Keratinocyte (primary cell): ENCODE results near the gene ZNF768. TPM values are rescaled to one million over a fixed set of nuclear protein-coding genes. Genes with fewer than 3 reads are reported as not detected.

ENCODE experiments used
- DNase-seq: peaks from one replicate; pipeline ENCODE4 v3.0.0-alpha.2; 2011; ENCODE audit warnings: low read depth, missing footprints, low spot score
- FAIRE-seq: peaks from 2 replicates; lab custom pipeline; 2011; peaks lifted over from hg19 to GRCh38; lab: Jason Lieb, UNC
- H2AFZ ChIP-seq: 2 replicates; pipeline ENCODE4 v1.6.0; 2012; ENCODE audit warnings: low read length, control low read depth, inconsistent platforms; ENCODE audit not compliant: control insufficient read depth
- H3K27ac ChIP-seq: 2 replicates; pipeline ENCODE4 v1.5.1; 2011; ENCODE audit warnings: low read length; ENCODE audit not compliant: control insufficient read depth, insufficient read depth
- H3K27me3 ChIP-seq: 3 replicates; pipeline ENCODE4 v1.6.0; 2011; ENCODE audit warnings: low read length; ENCODE audit not compliant: control insufficient read depth, insufficient read depth; ENCODE audit errors: extremely low read depth
- H3K36me3 ChIP-seq, 2 experiments: 2 replicates in 1 of 2; 3 replicates in 1 of 2; pipeline ENCODE4 v1.5.1; 2011; ENCODE audit warnings: low read length in 2 of 2, mild to moderate bottlenecking in 1 of 2; ENCODE audit not compliant: control insufficient read depth in 2 of 2, insufficient read depth in 2 of 2; ENCODE audit errors: extremely low read depth in 1 of 2
- H3K4me1 ChIP-seq: 3 replicates; pipeline ENCODE4 v1.5.1; 2011; ENCODE audit warnings: low read length; ENCODE audit not compliant: control insufficient read depth, insufficient read depth; ENCODE audit errors: extremely low read depth
- H3K4me2 ChIP-seq: 3 replicates; pipeline ENCODE4 v1.6.0; 2011; ENCODE audit warnings: low read depth, low read length; ENCODE audit not compliant: control insufficient read depth, insufficient read depth; ENCODE audit errors: extremely low read depth
- H3K4me3 ChIP-seq, 3 experiments: fragments of 200-600 bp in 1 of 3; sonication (generic) in 1 of 3; 2 replicates in 2 of 3; 3 replicates in 1 of 3; pipeline ENCODE4 v1.5.1; 2011 to 2016; ENCODE audit warnings: low read length in 3 of 3, mild to moderate bottlenecking in 3 of 3, control low read depth in 2 of 3, inconsistent platforms in 1 of 3, low read depth in 1 of 3, mixed read lengths in 1 of 3, mixed run types in 1 of 3, moderate library complexity in 1 of 3; ENCODE audit not compliant: control insufficient read depth in 2 of 3, insufficient read depth in 2 of 3; ENCODE audit errors: extremely low read depth in 1 of 3
- H3K79me2 ChIP-seq: 2 replicates; pipeline ENCODE4 v1.6.0; 2012; ENCODE audit warnings: low read length; ENCODE audit not compliant: control insufficient read depth, insufficient read depth
- H3K9ac ChIP-seq: 3 replicates; pipeline ENCODE4 v1.6.0; 2011; ENCODE audit warnings: low read length; ENCODE audit not compliant: control insufficient read depth, insufficient read depth; ENCODE audit errors: extremely low read depth
- H3K9me1 ChIP-seq: 3 replicates; pipeline ENCODE4 v1.6.0; 2011; ENCODE audit warnings: low read length; ENCODE audit not compliant: control insufficient read depth, insufficient read depth; ENCODE audit errors: extremely low read depth
- H3K9me3 ChIP-seq: 2 replicates; pipeline ENCODE4 v1.5.1; 2012; ENCODE audit warnings: low read depth, low read length; ENCODE audit not compliant: control insufficient read depth
- H4K20me1 ChIP-seq: 3 replicates; pipeline ENCODE4 v1.6.0; 2011; ENCODE audit warnings: low read length; ENCODE audit not compliant: control insufficient read depth, insufficient read depth; ENCODE audit errors: extremely low read depth
- CTCF ChIP-seq, 3 experiments: IDR thresholded peaks in 1 of 3; conservative IDR thresholded peaks in 1 of 3; optimal IDR thresholded peaks in 1 of 3; 2 replicates in 2 of 3; 3 replicates in 1 of 3; pipeline versions ENCODE3 to v1.5.1; 2011; ENCODE audit warnings: low read length in 3 of 3, mild to moderate bottlenecking in 3 of 3, moderate library complexity in 2 of 3, control low read depth in 1 of 3, inconsistent platforms in 1 of 3; ENCODE audit not compliant: insufficient read depth in 2 of 3; ENCODE audit errors: extremely low read depth in 1 of 3
- EZH2 ChIP-seq: IDR thresholded peaks from one replicate; pipeline ENCODE4 v1.6.1; 2012; ENCODE audit warnings: inconsistent platforms, mild to moderate bottlenecking, low read length, moderate library complexity
- dilution Hi-C: fragments of 300-500 bp; cut with MboI; formaldehyde crosslinking; loops from one replicate; pipeline ENCODE4 v1.7.0; 2020; ENCODE audit warnings: low sequenced_read_pairs; ENCODE audit not compliant: extremely low pct_ligation_motif_present
- polyA plus RNA-seq, 5 experiments: library from polyadenylated mRNA; depleted of rRNA in 3 of 5; stranded (reverse) in 3 of 5; stranded (forward) in 1 of 5; unstranded in 1 of 5; fragments of >200 nt; gene quantifications; 1 replicate in 1 of 5; 2 replicates in 3 of 5; 3 replicates in 1 of 5; pipeline versions ENCODE4 v1.2.1 to v1.2.3, GENCODE V29; 2011 to 2012; ENCODE audit warnings: missing spikeins in 2 of 5, low read depth in 1 of 5, low replicate concordance in 1 of 5

ZNF768 gene
- polyA plus RNA-seq, 1 donor (not counting 4 experiments of a cell fraction or from before 2014, with no cell fraction given) = 10.9 TPM

- Histone ChIP-seq H3K4me1 (peaks cover 7% of the 10 kb centered on the region), H3K4me2 (no peak overlapping the region), H3K4me3 (no peak overlapping the region), H3K36me3 (peaks cover 0 to 8% of the 10 kb centered on the region in 2 experiments), H3K9me1 (no peaks in the 10 kb centered on the region), H3K9me3 (no peaks in the 10 kb centered on the region), H2AFZ (no peak overlapping the region), H3K79me2 (peaks cover 18% of the 10 kb centered on the region), H3K27ac (no peak overlapping the region), H4K20me1 (no peaks in the 10 kb centered on the region), H3K27me3 (no peaks in the 10 kb centered on the region), H3K9ac (no peak overlapping the region)
- FAIRE-seq = no peak
- no peak for DNase-seq
- dilution Hi-C loops = no loop called here
- no peak for TF ChIP-seq CTCF (optimal IDR thresholded peaks at IDR 0.05 in 1 of 3, IDR thresholded peaks at IDR 0.05 in 1 of 3, conservative IDR thresholded peaks at IDR 0.05 in 1 of 3; ENCODE audit: extremely low read depth in 1 of 3, insufficient read depth in 2 of 3, low read length in 3 of 3)
- no peak for TF ChIP-seq EZH2
Observed at GRCh38 chr16:30553393-30553899, 27.1 kb upstream of the ZNF768 start.

GRCh38 chr16:30552956-30553355, 26.6 kb upstream of the ZNF768 start:
- FAIRE-seq (no peak), DNase-seq (no peak)
- no peaks in the 10 kb centered on the region for H4K20me1 ChIP-seq
- peaks cover 0 to 8% of the 10 kb centered on the region in 2 experiments for H3K36me3 ChIP-seq
- H3K27me3 ChIP-seq = no peaks in the 10 kb centered on the region
- peaks cover 18% of the 10 kb centered on the region for H3K79me2 ChIP-seq
- no peak overlapping the region for H2AFZ ChIP-seq
- H3K9ac ChIP-seq = no peak overlapping the region
- H3K4me2 ChIP-seq = no peak overlapping the region
- dilution Hi-C loops = no loop called here
- H3K9me3 ChIP-seq = no peaks in the 10 kb centered on the region
- H3K4me3 ChIP-seq = no peak overlapping the region
- TF ChIP-seq CTCF (optimal IDR thresholded peaks at IDR 0.05 in 1 of 3, IDR thresholded peaks at IDR 0.05 in 1 of 3, conservative IDR thresholded peaks at IDR 0.05 in 1 of 3; ENCODE audit: extremely low read depth in 1 of 3, insufficient read depth in 2 of 3, low read length in 3 of 3) (no peak), EZH2 (no peak)
- H3K27ac ChIP-seq = no peak overlapping the region
- H3K9me1 ChIP-seq = no peaks in the 10 kb centered on the region
- H3K4me1 ChIP-seq = peaks cover 7% of the 10 kb centered on the region
